OCI-LY1 (cell line): ENCODE results near the gene CCNJL.

ENCODE experiments used
- H2AFZ ChIP-seq: fragments of 200-600 bp; sonication (generic), shearing (Covaris generic); 2 replicates; pipeline ENCODE4 v1.6.0; 2014; ENCODE audit warnings: antibody characterized with exemption, mild to moderate bottlenecking, low read length
- H3F3A ChIP-seq: fragments of 200-600 bp; sonication (generic), shearing (Covaris generic); 2 replicates; pipeline ENCODE4 v1.6.0; 2014; ENCODE audit warnings: mild to moderate bottlenecking, antibody characterized with exemption, low read length, moderate library complexity; ENCODE audit not compliant: insufficient read depth
- H3K27ac ChIP-seq: fragments of 200-600 bp; sonication (generic); 2 replicates; pipeline ENCODE4 v1.5.1; 2014; ENCODE audit warnings: low read length, mixed run types, mild to moderate bottlenecking, low read depth; ENCODE audit not compliant: poor library complexity, severe bottlenecking
- H3K27me3 ChIP-seq: fragments of 200-600 bp; sonication (generic); 2 replicates; pipeline ENCODE4 v1.6.0; 2014; ENCODE audit warnings: antibody characterized with exemption, mild to moderate bottlenecking, low read length, moderate library complexity; ENCODE audit not compliant: insufficient read depth
- H3K36me3 ChIP-seq: fragments of 200-600 bp; sonication (generic); 2 replicates; pipeline ENCODE4 v1.6.1; 2014; ENCODE audit warnings: mild to moderate bottlenecking, antibody characterized with exemption, low read length, moderate library complexity, mixed read lengths; ENCODE audit not compliant: insufficient read depth
- H3K4me1 ChIP-seq: fragments of 200-600 bp; sonication (generic); 2 replicates; pipeline ENCODE4 v1.5.1; 2014; ENCODE audit warnings: mild to moderate bottlenecking, low read length, moderate library complexity; ENCODE audit not compliant: insufficient read depth, severe bottlenecking
- H3K4me2 ChIP-seq: fragments of 200-600 bp; sonication (generic), shearing (Covaris generic); 2 replicates; pipeline ENCODE4 v1.6.1; 2014; ENCODE audit warnings: low read length
- H3K4me3 ChIP-seq: fragments of 200-600 bp; sonication (generic); 2 replicates; pipeline ENCODE4 v1.5.1; 2014; ENCODE audit warnings: low read length, low read depth, mild to moderate bottlenecking, mixed read lengths; ENCODE audit not compliant: poor library complexity, severe bottlenecking
- H3K79me2 ChIP-seq: fragments of 200-600 bp; shearing (Covaris generic); 2 replicates; pipeline ENCODE4 v1.6.1; 2016; ENCODE audit warnings: mixed run types, low read length, mixed read lengths; ENCODE audit not compliant: insufficient read depth
- H3K9ac ChIP-seq: fragments of 200-600 bp; sonication (generic), shearing (Covaris generic); 2 replicates; pipeline ENCODE4 v1.6.1; 2014; ENCODE audit warnings: mild to moderate bottlenecking, low read length, mixed read lengths
- H3K9me2 ChIP-seq: fragments of 200-600 bp; sonication (generic), shearing (Covaris generic); 2 replicates; pipeline ENCODE4 v1.6.1; 2014; ENCODE audit warnings: low read depth, mild to moderate bottlenecking, low read length, mixed read lengths
- H3K9me3 ChIP-seq: fragments of 200-600 bp; shearing (Covaris generic); 2 replicates; pipeline ENCODE4 v1.6.1; 2014; ENCODE audit warnings: low read length, mixed read lengths
- H4K20me1 ChIP-seq: fragments of 200-600 bp; sonication (generic), shearing (Covaris generic); 2 replicates; pipeline ENCODE4 v1.6.0; 2016; ENCODE audit warnings: mild to moderate bottlenecking, low read length; ENCODE audit not compliant: insufficient read depth
- EZH2 ChIP-seq: fragments of 200-600 bp; sonication (generic), shearing (Covaris generic); IDR thresholded peaks from 2 replicates; pipeline ENCODE4 v1.8.0; 2017; ENCODE audit warnings: borderline replicate concordance, mixed run types, mild to moderate bottlenecking, antibody characterized with exemption, low read length, moderate library complexity, mixed read lengths
- TF ChIP-seq, protein P1 (sequence below): fragments of 200-600 bp; sonication (generic), shearing (Covaris generic); IDR thresholded peaks from 2 replicates; pipeline ENCODE4 v1.5.1; 2017; ENCODE audit warnings: mild to moderate bottlenecking, antibody characterized with exemption, low read length, moderate library complexity, mixed read lengths

The CCNJL gene

DNA sequence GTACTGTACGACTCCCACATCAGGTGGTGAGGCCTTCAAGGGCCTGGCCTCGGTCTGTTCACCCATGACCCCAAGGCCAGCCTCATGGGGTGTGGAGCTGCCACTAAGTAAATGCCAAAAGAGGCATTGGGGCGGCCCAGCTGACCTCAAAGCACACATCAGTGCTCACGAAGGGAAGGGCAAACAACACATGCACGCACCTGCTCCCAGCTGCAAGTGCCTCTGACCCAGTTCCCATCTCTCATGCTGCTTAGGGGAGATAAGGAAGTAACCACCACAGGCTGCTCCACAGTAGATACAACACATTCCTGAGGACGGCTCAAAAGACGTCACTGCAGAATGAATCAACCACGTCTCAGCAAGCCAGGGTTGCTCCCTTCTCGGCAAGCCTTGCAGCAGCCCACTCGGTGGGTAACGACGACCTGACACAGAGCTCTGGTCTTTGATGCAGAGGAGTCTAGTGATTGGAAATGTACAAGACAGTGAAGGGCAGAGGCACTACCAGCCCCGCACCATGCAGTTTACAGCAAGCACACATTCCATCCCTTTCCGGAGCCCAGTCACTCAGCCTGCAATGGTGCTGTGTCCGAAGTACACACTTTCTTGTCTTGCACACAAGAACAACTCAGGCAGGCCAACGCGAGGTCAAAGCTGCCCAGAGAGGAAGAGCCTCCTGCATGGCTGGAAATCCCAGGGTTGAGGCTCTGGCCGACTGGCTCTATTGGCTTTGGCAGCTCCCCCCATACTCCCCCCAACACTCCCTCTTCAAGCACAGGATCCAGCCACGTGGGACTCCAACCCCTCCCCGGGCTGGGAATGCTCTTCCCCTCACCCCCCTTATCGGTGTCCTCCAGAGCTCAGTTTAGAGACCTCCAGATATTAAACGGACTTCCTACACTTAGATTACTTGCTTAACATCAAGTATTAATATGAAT is 51.2 kb downstream of the CCNJL start:
- no peaks in the 10 kb centered on the region for H3K36me3 ChIP-seq
- 0 out of 2 replicates have a peak, but pooled peaks cover 4% of the 10 kb centered on the region for H3K27me3 ChIP-seq
- H3K4me3 ChIP-seq, result no peak overlapping the region
- H2AFZ ChIP-seq, result no peak overlapping the region
- no peaks in the 10 kb centered on the region for H3K4me1 ChIP-seq
- no peaks in the 10 kb centered on the region for H3K79me2 ChIP-seq
- H3K4me2 ChIP-seq, result no peak overlapping the region
- no peaks in the 10 kb centered on the region for H3F3A ChIP-seq
- no peak overlapping the region for H3K9ac ChIP-seq
- H4K20me1 ChIP-seq, result no peaks in the 10 kb centered on the region
- H3K9me2 ChIP-seq, result no peaks in the 10 kb centered on the region
- H3K27ac ChIP-seq, result no peak overlapping the region
- TF ChIP-seq EZH2, result no peak
- TF ChIP-seq, protein P1, sequence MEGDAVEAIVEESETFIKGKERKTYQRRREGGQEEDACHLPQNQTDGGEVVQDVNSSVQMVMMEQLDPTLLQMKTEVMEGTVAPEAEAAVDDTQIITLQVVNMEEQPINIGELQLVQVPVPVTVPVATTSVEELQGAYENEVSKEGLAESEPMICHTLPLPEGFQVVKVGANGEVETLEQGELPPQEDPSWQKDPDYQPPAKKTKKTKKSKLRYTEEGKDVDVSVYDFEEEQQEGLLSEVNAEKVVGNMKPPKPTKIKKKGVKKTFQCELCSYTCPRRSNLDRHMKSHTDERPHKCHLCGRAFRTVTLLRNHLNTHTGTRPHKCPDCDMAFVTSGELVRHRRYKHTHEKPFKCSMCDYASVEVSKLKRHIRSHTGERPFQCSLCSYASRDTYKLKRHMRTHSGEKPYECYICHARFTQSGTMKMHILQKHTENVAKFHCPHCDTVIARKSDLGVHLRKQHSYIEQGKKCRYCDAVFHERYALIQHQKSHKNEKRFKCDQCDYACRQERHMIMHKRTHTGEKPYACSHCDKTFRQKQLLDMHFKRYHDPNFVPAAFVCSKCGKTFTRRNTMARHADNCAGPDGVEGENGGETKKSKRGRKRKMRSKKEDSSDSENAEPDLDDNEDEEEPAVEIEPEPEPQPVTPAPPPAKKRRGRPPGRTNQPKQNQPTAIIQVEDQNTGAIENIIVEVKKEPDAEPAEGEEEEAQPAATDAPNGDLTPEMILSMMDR, result no peak
- H3K9me3 ChIP-seq, result no peaks in the 10 kb centered on the region

- Histone ChIP-seq H2AFZ (no peak overlapping the region), H3K9ac (no peak overlapping the region), H3K9me3 (no peaks in the 10 kb centered on the region), H3F3A (no peaks in the 10 kb centered on the region), H3K4me2 (no peak overlapping the region), H3K36me3 (no peaks in the 10 kb centered on the region), H4K20me1 (no peaks in the 10 kb centered on the region), H3K27ac (no peak overlapping the region), H3K4me3 (no peak overlapping the region), H3K79me2 (no peaks in the 10 kb centered on the region), H3K9me2 (no peaks in the 10 kb centered on the region), H3K27me3 (0 out of 2 replicates have a peak, but pooled peaks cover 4% of the 10 kb centered on the region), H3K4me1 (no peaks in the 10 kb centered on the region)
- TF ChIP-seq, protein P1, result no peak
- no peak for TF ChIP-seq EZH2
Measured at GRCh38 chr5:160260006-160260775, 52.2 kb downstream of the CCNJL start.

DNA sequence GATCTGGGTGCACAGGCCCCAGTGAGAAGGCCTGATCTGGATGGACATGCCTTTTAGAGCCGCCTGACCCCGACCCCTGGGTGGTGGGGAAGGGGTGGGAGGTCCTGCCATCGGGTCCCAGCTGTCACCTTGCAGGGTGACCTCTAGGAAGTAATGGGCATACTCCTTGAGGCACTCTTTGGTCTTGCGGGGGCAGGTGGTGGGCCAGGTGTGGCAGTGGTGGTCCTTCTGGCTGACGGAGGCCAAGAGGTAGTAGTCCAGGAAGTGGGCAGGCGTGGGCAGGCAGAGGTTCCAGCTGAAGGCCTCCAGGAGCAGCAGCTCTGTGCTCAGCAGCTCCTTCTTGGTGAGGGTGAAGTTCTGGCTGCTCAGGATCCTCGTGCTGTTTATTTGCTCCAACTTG is 53.0 kb downstream of the CCNJL start:
- Histone ChIP-seq H3K36me3 (no peaks in the 10 kb centered on the region), H3K9me3 (no peaks in the 10 kb centered on the region), H4K20me1 (no peaks in the 10 kb centered on the region), H3F3A (no peaks in the 10 kb centered on the region), H3K79me2 (no peaks in the 10 kb centered on the region), H3K4me1 (no peaks in the 10 kb centered on the region), H3K27ac (no peak overlapping the region), H3K4me2 (no peak overlapping the region), H3K9ac (no peak overlapping the region), H2AFZ (no peak overlapping the region), H3K9me2 (no peaks in the 10 kb centered on the region), H3K4me3 (no peak overlapping the region), H3K27me3 (peaks cover 6% of the 10 kb centered on the region; the same call in 1 of the 2 replicates)
- no peak for TF ChIP-seq EZH2
- TF ChIP-seq, protein P1, result no peak
